Measurements from ENCODE around the gene RNASE8. TPM values are rescaled to one million over a fixed set of nuclear protein-coding genes. Genes with fewer than 3 reads are reported as not detected.
A peak's percentile ranks its signal among the peaks of the same experiment; 100 is the strongest.
"Not testable (repeated sequence)": the region's sequence is repeated elsewhere in the genome, so short reads cannot be mapped to it uniquely, and the experiment has no call there.

Gene RNASE8
- not detected for polyA plus RNA-seq (ENCODE audit: insufficient read length)
- long read RNA-seq, donor 1, result 0 reads
- long read RNA-seq, donor 2, partial matches to known transcripts, result 0 of 1 reads
- long read RNA-seq, donor 2, other reads (novel, unspliced or antisense), result 0 of 1 reads
- long read RNA-seq, donor 3, result 0 reads
- long read RNA-seq, donor 4, result 0 reads
- long read RNA-seq, donor 5, result 0 reads
- long read RNA-seq, donor 6, result 0 reads
- long read RNA-seq, donor 7, result 0 reads
- long read RNA-seq, donor 8, result 0 reads

GRCh38 chr14:21057803-21058675 lies at the start of gene RNASE8:
Gene RNASE8 (plus strand): TSS chr14:21057822. CDS start chr14:21057893, 71 bp downstream.
- no peak for DNase-seq

- DNase-seq, result not testable (repeated sequence)
Observed at GRCh38 chr14:21009721-21010120, 47.9 kb upstream of the RNASE8 start.

GRCh38 chr14:21011136-21011535 lies 46.5 kb upstream of the RNASE8 start:
- no peak for DNase-seq

- DNase-seq, result peak; percentile 93
Observed at GRCh38 chr14:21014761-21015190, 42.8 kb upstream of the RNASE8 start.

- no peak for DNase-seq
Observed at GRCh38 chr14:21015312-21015711, 42.3 kb upstream of the RNASE8 start.

- no peak for DNase-seq
Observed at GRCh38 chr14:21016413-21017190, 41.0 kb upstream of the RNASE8 start.

- no peak for DNase-seq
Observed at GRCh38 chr14:21017528-21018245, 39.9 kb upstream of the RNASE8 start.

GRCh38 chr14:21018286-21018685 lies 39.3 kb upstream of the RNASE8 start:
- no peak for DNase-seq

- DNase-seq, result no peak
Observed at GRCh38 chr14:21018781-21019180, 38.8 kb upstream of the RNASE8 start.

GRCh38 chr14:21019366-21019765 lies 38.3 kb upstream of the RNASE8 start:
- DNase-seq, result no peak

- no peak for DNase-seq
Observed at GRCh38 chr14:21020977-21021545, 36.6 kb upstream of the RNASE8 start.

- DNase-seq, result no peak
Observed at GRCh38 chr14:21022686-21023085, 34.9 kb upstream of the RNASE8 start.

- DNase-seq, result no peak
Observed at GRCh38 chr14:21023174-21023573, 34.4 kb upstream of the RNASE8 start.

GRCh38 chr14:21023817-21024584 lies 33.6 kb upstream of the RNASE8 start:
- DNase-seq, result no peak

GRCh38 chr14:21024585-21025370 lies 32.8 kb upstream of the RNASE8 start, which contains the start of gene NDRG2:
Gene NDRG2 (minus strand): TSS chr14:21025061. CDS start chr14:21023315, 1,746 bp downstream.
- peak; percentile 77 for DNase-seq

- no peak for DNase-seq
Observed at GRCh38 chr14:21025371-21026273, 32.0 kb upstream of the RNASE8 start.

- DNase-seq, result no peak
Observed at GRCh38 chr14:21026274-21026987, 31.2 kb upstream of the RNASE8 start.

GRCh38 chr14:21026988-21027315 lies 30.7 kb upstream of the RNASE8 start:
- no peak for DNase-seq
